PC-3 (cell line): ENCODE data around the gene TMEM82. TPM values are rescaled to one million over a fixed set of nuclear protein-coding genes. Genes with fewer than 3 reads are reported as not detected.

ENCODE experiments used
- ATAC-seq: fragments of 200-7000 bp; cut with Tn5 transposase; 2 replicates; pipeline ENCODE4 v1.9.1; 2020; ENCODE audit warnings: mild to moderate bottlenecking, moderate library complexity
- BruUV-seq: library from RNA; stranded (reverse); fragments of 400-500 nt; replicated peaks from 2 replicates; lab custom pipeline; 2021; lab: Mats Ljungman, UMichigan
- CTCF ChIA-PET: fragments of 300-600 bp; sonication (Branson Sonifier 250); formaldehyde crosslinking; loops from one replicate; lab custom pipeline; 2022; ENCODE audit warnings: antibody characterized with exemption; lab: Charles Lee
- POLR2A ChIA-PET: fragments of 300-600 bp; sonication (Branson Sonifier 250); formaldehyde crosslinking; loops from one replicate; lab custom pipeline; 2022; ENCODE audit warnings: antibody characterized with exemption; ENCODE audit not compliant: unreplicated experiment; lab: Charles Lee
- DNase-seq: peaks from one replicate; pipeline ENCODE4 v3.0.0-alpha.2; 2015
- H2AFZ ChIP-seq: fragments of 300-600 bp; sonication (generic); 2 replicates; pipeline ENCODE4 v1.6.0; 2016; ENCODE audit warnings: antibody characterized with exemption, low read length
- H3F3A ChIP-seq: fragments of 300-600 bp; sonication (generic); one replicate; pipeline ENCODE4 v1.6.0; 2017; ENCODE audit warnings: antibody characterized with exemption, low read length, control low read depth, mild to moderate bottlenecking; ENCODE audit not compliant: unreplicated experiment
- H3K27ac ChIP-seq: fragments of 300-600 bp; sonication (generic); 2 replicates; pipeline ENCODE4 v1.5.1; 2016; ENCODE audit warnings: mild to moderate bottlenecking, low read length
- H3K27me3 ChIP-seq: fragments of 300-600 bp; sonication (generic); 2 replicates; pipeline ENCODE4 v1.6.1; 2016; ENCODE audit warnings: low read length, mixed read lengths
- H3K36me3 ChIP-seq: fragments of 300-600 bp; sonication (generic); 2 replicates; pipeline ENCODE4 v1.6.1; 2016; ENCODE audit warnings: low read depth, mixed run types, low read length, mixed read lengths
- H3K4me1 ChIP-seq: fragments of 300-600 bp; sonication (generic); 2 replicates; pipeline ENCODE4 v1.5.1; 2016; ENCODE audit warnings: low read length; ENCODE audit not compliant: insufficient read depth
- H3K4me2 ChIP-seq: fragments of 300-600 bp; sonication (generic); 2 replicates; pipeline ENCODE4 v1.6.0; 2016; ENCODE audit warnings: low read length
- H3K4me3 ChIP-seq: fragments of 300-600 bp; sonication (generic); 2 replicates; pipeline ENCODE4 v1.5.1; 2016; ENCODE audit warnings: mild to moderate bottlenecking, low read length, mixed read lengths
- H3K79me2 ChIP-seq: fragments of 300-600 bp; sonication (generic); 2 replicates; pipeline ENCODE4 v1.6.1; 2017; ENCODE audit warnings: low read length, mixed read lengths
- H3K9ac ChIP-seq: fragments of 300-600 bp; sonication (generic); 2 replicates; pipeline ENCODE4 v1.6.0; 2016; ENCODE audit warnings: mild to moderate bottlenecking, low read length
- H3K9me2 ChIP-seq: fragments of 300-600 bp; sonication (generic); replicated peaks from 2 replicates; pipeline ENCODE4 v1.6.1; 2016; ENCODE audit warnings: mixed run types, low read length, mixed read lengths
- H3K9me3 ChIP-seq: fragments of 300-600 bp; sonication (generic); 2 replicates; pipeline ENCODE4 v1.6.1; 2016; ENCODE audit warnings: low read length, mixed read lengths
- H4K20me1 ChIP-seq: fragments of 300-600 bp; sonication (generic); 2 replicates; pipeline ENCODE4 v1.6.1; 2016; ENCODE audit warnings: low read length, mixed read lengths
- EZH2 ChIP-seq: fragments of 300-600 bp; sonication (generic); IDR thresholded peaks from one replicate; pipeline ENCODE4 v1.6.1; 2017; ENCODE audit warnings: antibody characterized with exemption, mild to moderate bottlenecking, low read length; ENCODE audit not compliant: unreplicated experiment
- EZH2phosphoT487 ChIP-seq: fragments of 300-600 bp; sonication (generic); IDR thresholded peaks from 2 replicates; pipeline ENCODE4 v1.6.1; 2018; ENCODE audit warnings: mild to moderate bottlenecking, antibody characterized with exemption, low read length, borderline replicate concordance
- intact Hi-C: fragments of 100-400 bp; cut with micrococcal nuclease; formaldehyde crosslinking; loops from 2 replicates; pipeline ENCODE4 v1.9.0; 2023
- total RNA-seq: library from RNA; depleted of rRNA; stranded (reverse); fragments of >200 nt; gene quantifications from 2 replicates; pipeline ENCODE4 v1.2.3, GENCODE V29; 2014
- TF ChIP-seq, protein P1 (sequence below): fragments of 300-600 bp; sonication (generic); conservative IDR thresholded peaks from 2 replicates; pipeline ENCODE4 v1.5.1; 2017; ENCODE audit warnings: antibody characterized with exemption, low read depth, mild to moderate bottlenecking, low read length

TMEM82 gene
- total RNA-seq, 1 experiment from 2014 or later, result not detected

GRCh38 chr1:15737324-15738319 is 4.7 kb upstream of the TMEM82 start:
- no peaks in the 10 kb centered on the region for H3K27me3 ChIP-seq
- no peaks in the 10 kb centered on the region for H4K20me1 ChIP-seq
- ChIA-PET CTCF (interaction anchor here (0.6 kb wide), 1 partner anchor 183 kb away, joined by 5 read pairs; no protein-coding TSS in a partner anchor), POLR2A (no interaction called here)
- H3K9me3 ChIP-seq, result no peaks in the 10 kb centered on the region
- no TSS peak for BruUV-seq
- H3K4me2 ChIP-seq, result no peak overlapping the region
- TF ChIP-seq EZH2phosphoT487 (no peak), EZH2 (no peak)
- TF ChIP-seq, protein P1, sequence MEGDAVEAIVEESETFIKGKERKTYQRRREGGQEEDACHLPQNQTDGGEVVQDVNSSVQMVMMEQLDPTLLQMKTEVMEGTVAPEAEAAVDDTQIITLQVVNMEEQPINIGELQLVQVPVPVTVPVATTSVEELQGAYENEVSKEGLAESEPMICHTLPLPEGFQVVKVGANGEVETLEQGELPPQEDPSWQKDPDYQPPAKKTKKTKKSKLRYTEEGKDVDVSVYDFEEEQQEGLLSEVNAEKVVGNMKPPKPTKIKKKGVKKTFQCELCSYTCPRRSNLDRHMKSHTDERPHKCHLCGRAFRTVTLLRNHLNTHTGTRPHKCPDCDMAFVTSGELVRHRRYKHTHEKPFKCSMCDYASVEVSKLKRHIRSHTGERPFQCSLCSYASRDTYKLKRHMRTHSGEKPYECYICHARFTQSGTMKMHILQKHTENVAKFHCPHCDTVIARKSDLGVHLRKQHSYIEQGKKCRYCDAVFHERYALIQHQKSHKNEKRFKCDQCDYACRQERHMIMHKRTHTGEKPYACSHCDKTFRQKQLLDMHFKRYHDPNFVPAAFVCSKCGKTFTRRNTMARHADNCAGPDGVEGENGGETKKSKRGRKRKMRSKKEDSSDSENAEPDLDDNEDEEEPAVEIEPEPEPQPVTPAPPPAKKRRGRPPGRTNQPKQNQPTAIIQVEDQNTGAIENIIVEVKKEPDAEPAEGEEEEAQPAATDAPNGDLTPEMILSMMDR, result no peak
- H3F3A ChIP-seq, result no peaks in the 10 kb centered on the region
- H3K9ac ChIP-seq, result no peak overlapping the region
- no peaks in the 10 kb centered on the region for H3K36me3 ChIP-seq
- no peak overlapping the region for H2AFZ ChIP-seq
- no peak overlapping the region for H3K4me3 ChIP-seq
- H3K79me2 ChIP-seq, result no peaks in the 10 kb centered on the region
- H3K4me1 ChIP-seq, result no peaks in the 10 kb centered on the region; the same call in 1 of the 2 replicates
- H3K9me2 ChIP-seq, result no peaks in the 10 kb centered on the region
- intact Hi-C loops, result no loop called here
- ATAC-seq (no peak), DNase-seq (no peak)
- no peak overlapping the region for H3K27ac ChIP-seq

- Histone ChIP-seq H3K4me3 (no peak overlapping the region), H3K79me2 (no peaks in the 10 kb centered on the region), H3K4me2 (no peak overlapping the region), H3K4me1 (no peaks in the 10 kb centered on the region; the same call in 1 of the 2 replicates), H3K9me3 (no peaks in the 10 kb centered on the region), H3F3A (no peaks in the 10 kb centered on the region), H3K36me3 (no peaks in the 10 kb centered on the region), H2AFZ (no peak overlapping the region), H3K27ac (no peak overlapping the region), H3K9ac (no peak overlapping the region), H3K27me3 (no peaks in the 10 kb centered on the region), H4K20me1 (no peaks in the 10 kb centered on the region), H3K9me2 (no peaks in the 10 kb centered on the region)
- ChIA-PET CTCF (no interaction called here), POLR2A (no interaction called here)
- intact Hi-C loops, result no loop called here
- no TSS peak for BruUV-seq
- DNase-seq, result no peak
- TF ChIP-seq EZH2phosphoT487 (no peak), EZH2 (no peak)
- TF ChIP-seq, protein P1, result no peak
- no peak for ATAC-seq
Observed at GRCh38 chr1:15738416-15739113, 3.7 kb upstream of the TMEM82 start.
